RCC 7860 (cell line): ENCODE data around the gene LPIN3.
"Not testable (repeated sequence)": the region's sequence is repeated elsewhere in the genome, so short reads cannot be mapped to it uniquely, and the experiment has no call there.

Source experiments
- DNase-seq: peaks from one replicate; pipeline ENCODE4 v3.0.0-alpha.2; 2015; ENCODE audit warnings: low spot score
- FAIRE-seq: peaks from 2 replicates; lab custom pipeline; 2012; peaks lifted over from hg19 to GRCh38; lab: Jason Lieb, UNC

Gene LPIN3, protein sequence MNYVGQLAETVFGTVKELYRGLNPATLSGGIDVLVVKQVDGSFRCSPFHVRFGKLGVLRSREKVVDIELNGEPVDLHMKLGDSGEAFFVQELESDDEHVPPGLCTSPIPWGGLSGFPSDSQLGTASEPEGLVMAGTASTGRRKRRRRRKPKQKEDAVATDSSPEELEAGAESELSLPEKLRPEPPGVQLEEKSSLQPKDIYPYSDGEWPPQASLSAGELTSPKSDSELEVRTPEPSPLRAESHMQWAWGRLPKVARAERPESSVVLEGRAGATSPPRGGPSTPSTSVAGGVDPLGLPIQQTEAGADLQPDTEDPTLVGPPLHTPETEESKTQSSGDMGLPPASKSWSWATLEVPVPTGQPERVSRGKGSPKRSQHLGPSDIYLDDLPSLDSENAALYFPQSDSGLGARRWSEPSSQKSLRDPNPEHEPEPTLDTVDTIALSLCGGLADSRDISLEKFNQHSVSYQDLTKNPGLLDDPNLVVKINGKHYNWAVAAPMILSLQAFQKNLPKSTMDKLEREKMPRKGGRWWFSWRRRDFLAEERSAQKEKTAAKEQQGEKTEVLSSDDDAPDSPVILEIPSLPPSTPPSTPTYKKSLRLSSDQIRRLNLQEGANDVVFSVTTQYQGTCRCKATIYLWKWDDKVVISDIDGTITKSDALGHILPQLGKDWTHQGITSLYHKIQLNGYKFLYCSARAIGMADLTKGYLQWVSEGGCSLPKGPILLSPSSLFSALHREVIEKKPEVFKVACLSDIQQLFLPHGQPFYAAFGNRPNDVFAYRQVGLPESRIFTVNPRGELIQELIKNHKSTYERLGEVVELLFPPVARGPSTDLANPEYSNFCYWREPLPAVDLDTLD

DNA sequence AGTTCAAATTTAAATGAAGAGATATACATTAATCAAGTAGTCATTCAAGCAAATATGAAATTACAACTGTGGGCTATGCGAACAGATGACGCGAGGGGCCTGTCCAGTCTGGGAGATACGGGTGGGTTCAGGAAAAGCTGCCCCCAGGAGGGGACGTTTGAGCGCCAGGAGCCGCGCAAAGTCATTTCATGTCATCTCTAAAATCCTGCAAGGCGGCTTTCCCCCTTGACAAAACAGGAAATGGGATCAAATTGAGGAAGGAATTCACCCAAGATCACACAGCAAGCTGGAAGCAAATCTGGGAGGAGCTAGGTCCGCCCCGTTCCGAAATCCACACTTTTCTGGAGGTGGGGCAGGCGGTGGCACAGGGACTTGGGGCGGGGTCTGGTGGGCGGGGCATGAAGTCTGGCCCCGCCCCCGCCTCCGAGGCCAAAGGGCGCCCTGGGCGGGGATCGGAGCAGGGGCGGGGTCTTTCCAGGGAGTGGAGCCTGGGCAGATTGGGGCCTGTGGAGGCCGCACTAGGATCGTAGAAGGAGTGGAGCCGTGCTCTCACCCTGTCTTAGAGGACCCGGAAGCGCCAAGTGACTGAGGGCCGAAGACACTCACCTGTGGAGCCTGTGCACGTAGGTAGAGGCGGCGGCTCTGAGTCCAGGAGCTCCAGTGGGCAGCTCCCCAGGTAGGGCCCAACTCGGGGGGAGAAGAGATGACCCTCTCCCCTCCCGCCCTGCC is at the start of gene LPIN3:
Gene LPIN3 (plus strand): TSS at position 495 of the 729 bp plus-strand sequence. CDS start 4,983 bp downstream, outside the sequence.
- DNase-seq: peak; percentile 90
- FAIRE-seq: peak; percentile 90

DNA sequence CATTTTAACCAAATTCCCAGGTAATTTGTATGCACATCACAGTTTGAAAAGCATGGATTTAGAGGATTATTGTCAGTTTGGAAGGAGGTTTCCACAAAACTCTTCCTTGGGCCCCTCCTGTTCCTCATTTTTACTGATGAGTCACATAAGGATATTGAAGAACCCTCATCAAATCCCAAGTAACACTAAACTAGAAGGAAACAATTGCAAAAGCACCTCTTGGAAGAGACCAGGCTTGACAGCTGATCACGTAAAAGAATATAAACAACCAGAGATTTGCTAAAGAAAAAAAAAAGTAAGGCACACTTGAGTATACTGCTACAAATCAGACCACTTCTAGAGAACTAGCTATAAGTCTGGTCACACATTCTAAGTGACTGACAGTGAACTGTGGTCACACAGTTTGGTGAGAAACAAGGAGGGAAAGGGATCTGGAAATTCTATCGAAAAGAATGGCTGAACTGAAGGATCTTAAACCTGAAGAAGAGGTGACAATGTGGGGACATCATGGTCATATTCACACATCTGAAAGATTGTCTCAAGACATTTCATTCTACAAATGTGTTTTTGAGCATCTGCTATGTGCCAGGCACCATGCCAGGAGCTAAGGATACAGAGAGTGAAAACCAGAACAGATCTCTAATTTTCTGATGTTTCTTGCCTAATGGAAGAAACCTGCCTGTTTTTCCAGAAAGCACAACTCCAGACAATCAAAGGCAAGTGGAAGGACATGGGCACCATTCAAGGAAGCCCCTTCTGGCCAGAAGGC is 47.2 kb upstream of the LPIN3 start:
- DNase-seq (no peak), FAIRE-seq (no peak)

DNA sequence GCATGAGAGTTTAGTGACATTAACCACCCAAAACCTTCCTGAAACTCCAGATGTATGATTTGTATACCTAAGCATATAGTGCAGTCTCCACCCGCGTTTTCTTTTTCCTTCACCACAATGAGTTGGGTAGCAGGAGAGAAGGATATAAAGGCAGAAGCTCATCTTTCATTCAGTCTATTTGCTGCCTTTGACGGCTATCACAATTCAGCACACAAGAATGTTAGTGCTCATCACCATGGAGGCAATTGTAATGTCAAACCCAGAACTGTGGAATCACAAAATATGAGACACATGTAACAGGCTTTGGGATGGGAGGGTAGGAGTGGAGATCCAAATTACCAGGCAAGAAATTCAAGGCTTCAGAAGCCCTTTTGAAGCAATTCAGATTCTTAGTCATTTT is 40.7 kb upstream of the LPIN3 start:
- no peak for DNase-seq
- no peak for FAIRE-seq

DNA sequence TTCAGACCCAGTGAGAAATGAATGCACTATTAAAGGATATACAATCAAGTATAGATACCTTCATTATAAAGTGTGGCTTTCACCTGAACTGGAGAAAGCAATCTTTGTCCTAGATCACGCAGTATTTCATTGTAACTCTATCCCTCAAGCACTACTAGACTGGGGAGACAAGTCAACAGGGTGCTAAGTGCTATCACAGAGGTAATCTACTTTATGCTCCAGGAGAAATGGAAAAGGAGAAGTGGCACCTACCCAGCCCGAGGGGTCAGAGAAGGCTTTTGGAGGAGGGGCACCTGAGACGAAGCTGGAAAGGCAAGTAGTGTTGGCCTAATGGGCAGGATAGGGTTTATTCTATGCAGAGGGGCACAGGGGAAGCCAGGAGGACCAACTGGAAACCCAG is 40.2 kb upstream of the LPIN3 start:
- no peak for FAIRE-seq
- DNase-seq: no peak

DNA sequence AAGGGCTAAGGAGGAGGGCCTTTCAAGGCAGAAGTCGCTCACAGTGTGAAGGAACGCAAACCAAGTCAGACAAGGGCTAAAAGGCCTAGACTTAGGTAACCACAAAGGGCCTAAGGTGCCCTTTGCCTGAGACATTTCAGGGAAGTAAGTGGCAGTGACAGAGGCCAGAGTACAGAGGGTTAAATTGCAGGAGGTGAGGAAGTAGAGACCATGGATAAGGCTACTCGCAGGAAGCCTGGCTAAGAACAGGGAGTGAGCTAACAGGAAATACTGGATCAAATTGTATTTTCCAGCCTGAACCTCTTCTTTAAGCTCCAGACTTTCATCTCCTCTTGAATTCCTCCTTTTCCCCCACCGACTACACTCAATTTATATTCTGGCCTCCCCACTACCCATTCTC is 39.7 kb upstream of the LPIN3 start:
- no peak for DNase-seq
- no peak for FAIRE-seq

DNA sequence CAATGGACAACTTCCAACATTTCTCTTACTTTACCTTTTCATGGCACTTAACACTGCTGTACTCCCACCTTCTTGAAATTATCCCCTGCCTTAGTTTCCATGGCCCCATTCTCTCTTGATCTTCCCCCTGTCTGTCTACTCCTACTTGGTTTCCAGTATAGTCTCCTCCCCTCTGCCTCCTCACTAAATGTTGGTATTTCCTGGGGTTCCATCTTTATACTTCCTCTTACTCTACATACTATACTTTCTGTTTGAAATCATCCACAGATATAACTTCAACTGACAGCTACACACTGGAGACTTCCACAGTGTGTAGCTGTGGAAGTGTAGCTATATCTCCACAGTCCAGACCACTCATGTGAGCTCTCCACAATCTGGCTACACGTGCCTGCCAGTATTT is 36.6 kb upstream of the LPIN3 start:
- DNase-seq (no peak), FAIRE-seq (no peak)

DNA sequence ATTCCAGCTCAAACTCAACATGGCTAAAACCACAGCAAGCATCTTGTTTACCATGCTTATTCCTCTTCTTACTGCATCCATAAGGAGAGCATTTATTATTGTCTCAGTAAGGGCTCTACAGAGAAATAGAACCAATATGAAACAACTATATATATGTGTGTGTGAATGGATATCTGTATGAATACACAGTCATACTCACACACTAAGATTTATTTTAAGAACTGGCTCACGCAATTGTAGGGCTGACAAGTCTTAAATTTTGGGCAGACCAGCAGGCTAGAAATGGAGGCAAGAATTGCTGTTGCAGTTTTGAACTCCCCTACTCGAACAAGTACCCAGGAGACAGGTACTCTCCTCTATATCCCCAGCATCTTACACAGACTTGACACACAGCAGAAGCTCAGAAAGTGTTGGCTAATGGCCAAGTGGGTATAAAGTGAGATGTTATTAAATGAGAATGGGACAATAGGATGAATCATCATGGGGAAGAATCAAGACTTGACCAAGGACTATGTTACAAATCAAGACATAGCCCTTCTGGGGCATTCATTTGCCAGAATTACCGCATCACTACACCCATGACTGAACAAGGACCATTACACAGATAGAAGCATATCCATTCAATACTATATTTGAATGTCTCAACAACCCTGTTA is 36.1 kb upstream of the LPIN3 start:
- FAIRE-seq (no peak), DNase-seq (peak; percentile 27)

DNA sequence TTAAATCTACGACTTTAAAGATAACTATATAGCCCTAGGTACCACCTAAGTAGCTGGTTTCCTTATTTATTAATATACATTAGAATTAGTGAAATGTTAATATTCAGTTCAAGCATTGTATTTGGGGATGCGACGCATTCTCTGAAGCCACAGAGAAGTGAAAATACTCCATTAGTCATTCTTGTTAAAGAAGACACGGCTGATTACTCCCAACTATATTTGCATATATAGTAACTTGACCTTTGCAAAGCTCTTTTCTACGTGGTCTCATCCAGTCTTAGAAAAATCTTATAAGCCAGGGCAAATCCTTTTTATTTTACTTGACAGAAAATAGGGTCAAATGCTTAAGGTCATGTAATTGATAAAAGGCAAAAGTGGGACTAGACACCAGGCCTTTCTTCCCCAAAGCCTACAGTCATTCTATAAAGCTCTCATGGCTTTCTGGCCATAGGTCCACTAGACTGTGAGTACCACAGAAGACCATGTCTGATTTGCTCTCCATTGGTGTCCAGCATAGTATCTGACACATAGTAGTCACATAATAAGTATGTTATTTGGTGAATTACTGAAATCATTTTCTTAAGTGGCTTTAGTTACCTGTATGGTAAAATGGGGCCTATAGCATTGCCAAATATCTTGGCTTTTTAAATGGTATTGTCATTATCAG is 34.4 kb upstream of the LPIN3 start:
- DNase-seq (no peak), FAIRE-seq (no peak)

DNA sequence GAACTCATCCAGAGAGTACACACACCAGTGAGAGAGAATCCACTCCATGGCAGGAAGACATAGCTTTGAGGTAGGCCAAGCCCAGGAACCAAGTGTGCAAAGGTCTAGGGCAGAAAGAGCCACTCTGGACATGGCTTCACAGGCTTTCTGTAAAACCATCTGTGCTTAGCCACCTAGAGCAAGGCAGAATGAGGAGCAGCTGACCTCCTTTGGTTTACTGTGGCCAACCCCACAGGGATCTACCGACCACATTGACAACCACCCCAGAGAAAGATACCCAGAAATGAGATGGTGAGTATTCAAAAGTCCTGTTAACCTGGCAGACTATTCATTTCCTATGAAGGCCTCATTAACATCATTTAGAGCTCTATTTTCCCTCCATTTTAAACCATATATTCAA is 33.6 kb upstream of the LPIN3 start:
- FAIRE-seq (no peak), DNase-seq (no peak)

DNA sequence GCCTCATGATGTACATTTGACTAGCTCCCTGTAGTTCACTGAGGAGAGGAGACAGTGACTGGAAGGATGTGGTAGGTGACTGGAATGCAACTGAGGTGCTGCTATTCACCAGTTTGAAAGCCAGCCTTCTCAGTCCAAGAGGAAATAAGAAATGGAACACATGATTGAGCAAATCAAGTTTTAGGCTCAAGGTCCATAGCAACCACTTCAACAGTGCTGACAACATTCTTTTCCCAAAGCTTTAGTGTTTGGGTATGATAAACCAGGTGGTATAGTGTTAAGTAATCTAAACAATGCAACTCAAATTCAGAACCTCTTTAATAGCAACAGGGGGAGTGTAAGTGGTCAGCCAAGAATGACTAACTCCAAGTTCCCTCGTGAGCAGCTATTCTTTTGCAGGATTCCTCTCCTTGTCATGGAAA is 32.3 kb upstream of the LPIN3 start:
- DNase-seq: peak; percentile 91

DNA sequence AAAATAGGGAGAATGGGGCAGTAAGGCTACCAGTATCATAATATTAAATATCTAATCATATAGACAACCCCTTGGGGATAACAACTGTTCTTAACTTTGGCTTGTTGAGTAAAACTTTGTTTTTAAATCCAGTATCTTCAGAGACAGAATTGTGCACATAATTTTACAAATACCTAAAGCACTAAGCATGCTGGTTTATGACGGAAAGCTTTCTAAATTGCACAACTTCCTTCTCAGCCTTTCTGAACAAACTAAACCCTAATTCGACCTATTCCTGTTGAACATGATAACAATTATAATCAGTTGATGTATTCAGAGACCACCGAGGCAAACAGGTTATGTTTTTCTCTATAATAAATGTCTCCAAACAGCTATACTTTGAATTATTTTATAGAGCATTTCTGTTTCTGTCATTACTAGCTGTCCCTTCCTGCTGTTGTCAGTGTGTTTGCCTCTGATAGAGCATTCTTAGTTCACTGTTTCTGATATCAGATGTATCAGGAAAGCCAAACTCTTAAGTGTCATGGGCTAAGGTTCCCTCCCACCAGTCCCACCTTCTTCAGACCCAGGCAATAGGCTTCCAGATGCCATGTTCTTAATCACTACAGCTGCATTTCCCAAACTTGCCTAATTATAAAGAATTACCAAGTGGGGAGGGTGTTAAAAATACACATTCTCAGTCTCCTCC is 31.8 kb upstream of the LPIN3 start:
- DNase-seq: no peak
- no peak for FAIRE-seq

More for the DNA sequence above, 32.3 kb upstream of the LPIN3 start:
- peak; percentile 81 for FAIRE-seq

DNA sequence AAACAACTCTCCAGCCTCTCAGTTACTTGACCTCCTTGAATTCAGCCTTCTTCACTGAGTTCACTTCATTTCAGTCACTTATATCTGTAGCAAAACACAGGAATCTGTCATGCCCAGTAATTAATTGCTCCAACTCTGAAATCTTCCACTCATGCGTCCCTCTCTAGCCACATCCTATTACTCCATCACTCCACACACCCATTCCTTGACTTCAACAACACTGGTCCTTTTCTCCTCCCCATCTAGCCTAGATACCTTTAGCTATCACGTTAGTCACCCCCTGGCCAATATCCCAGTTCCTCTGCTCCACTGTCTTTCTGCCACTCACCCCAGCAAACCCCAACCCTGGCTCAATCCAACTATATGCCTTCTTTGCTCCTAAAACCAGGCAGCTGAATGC is 30.8 kb upstream of the LPIN3 start:
- peak; percentile 78 for FAIRE-seq
- DNase-seq: peak; percentile 81

DNA sequence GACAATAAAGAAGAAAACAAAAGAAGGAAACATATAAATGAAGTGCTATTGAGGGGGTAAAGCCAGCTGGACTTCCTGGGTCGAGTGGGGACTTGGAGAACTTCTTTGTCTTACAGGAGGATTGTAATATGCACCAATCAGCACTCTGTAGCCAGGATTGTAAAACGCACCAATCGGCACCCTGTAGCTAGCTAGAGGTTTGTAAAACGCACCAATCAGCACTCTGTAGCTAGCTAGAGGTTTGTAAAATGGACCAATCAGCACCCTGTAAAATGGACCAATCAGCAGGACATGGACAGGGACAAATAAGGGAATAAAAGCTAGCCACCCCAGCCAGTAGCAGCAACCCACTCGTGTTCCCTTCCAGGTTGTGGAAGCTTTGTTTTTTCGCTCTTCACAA is 28.6 kb upstream of the LPIN3 start:
- FAIRE-seq, DNase-seq: not testable (repeated sequence)

DNA sequence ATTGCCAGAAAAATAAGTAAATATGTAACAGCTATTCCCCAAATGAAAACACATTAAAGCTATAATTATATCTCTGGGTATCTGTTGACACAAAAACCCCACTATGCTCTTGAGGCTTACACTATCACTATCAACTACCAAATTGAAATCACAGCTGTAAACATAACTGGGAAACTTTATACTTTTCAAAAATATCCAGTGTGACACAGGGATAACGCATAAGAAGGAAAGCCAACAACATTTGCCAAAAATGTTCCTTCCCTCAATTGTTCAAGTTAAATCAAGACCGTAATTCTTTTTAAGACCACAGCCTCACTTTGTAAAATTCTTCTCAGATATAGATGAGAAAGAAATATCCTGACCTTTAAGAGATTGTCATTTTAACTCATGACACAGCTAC is 26.2 kb upstream of the LPIN3 start:
- DNase-seq (no peak), FAIRE-seq (no peak)

DNA sequence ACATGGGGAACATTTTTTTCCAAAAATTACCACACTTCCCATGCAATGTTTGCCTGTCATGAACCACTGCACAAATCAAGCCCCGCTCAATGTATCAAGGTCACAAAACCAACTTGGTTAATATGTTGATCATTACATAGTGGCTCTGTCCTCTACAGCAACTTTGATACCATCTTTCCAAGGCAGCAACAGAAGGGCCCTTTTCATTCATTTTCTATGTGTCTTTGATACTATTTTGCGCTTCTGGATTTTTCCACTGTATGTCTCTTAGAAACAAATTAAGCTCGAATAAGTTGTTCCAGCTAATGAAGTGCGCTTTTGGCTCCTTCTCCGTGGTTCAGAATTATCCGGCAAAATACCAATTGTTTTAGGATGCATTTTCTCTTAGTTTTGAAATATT is 24.6 kb upstream of the LPIN3 start:
- DNase-seq (peak; percentile 21), FAIRE-seq (peak; percentile 87)

DNA sequence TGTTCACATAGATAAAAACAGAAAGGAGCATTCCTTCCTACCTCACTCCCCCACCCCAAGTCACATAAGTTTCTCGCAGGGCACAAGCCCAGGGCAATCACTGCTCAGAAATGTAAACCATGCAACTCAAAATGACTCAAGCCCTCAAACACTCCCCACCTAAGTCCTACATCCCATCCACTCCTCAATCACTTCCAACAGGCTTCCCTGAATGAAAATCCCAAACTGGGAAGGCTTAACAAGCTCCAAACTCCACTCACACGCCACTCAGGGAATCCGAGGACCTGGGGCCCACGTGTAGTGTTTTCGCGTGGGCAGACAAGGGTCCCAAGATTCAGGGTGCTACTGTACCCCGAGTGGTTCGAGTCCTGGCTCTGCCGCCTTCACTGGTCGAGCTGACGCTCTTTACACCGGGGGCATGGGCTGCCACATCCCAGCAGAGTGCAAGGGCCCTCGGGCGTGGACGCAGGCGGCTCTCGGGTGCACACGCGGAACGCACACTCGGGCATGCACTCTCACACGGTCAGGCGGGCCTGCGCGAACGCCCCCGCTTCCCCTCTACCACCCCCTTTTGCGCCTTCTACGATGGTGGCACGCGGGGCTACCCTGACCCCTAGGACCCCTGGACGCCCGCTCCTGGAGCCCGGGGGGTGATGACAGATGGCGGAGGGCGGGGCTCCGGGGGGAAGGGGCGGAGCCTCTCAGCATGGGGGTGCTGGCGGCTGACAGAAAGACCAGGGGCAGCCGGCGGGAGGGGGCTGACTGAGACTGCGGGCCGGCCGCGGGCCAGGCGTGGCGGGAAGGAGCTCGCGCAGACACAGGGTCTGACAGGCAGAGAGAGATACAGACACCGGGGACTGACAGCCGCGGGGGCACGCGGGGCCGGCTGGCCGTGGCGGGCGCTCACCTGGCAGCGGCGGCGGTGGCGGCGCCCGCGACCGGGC is 23.7 kb upstream of the LPIN3 start:
- DNase-seq: peak; percentile 79
- peak; percentile 61 for FAIRE-seq

DNA sequence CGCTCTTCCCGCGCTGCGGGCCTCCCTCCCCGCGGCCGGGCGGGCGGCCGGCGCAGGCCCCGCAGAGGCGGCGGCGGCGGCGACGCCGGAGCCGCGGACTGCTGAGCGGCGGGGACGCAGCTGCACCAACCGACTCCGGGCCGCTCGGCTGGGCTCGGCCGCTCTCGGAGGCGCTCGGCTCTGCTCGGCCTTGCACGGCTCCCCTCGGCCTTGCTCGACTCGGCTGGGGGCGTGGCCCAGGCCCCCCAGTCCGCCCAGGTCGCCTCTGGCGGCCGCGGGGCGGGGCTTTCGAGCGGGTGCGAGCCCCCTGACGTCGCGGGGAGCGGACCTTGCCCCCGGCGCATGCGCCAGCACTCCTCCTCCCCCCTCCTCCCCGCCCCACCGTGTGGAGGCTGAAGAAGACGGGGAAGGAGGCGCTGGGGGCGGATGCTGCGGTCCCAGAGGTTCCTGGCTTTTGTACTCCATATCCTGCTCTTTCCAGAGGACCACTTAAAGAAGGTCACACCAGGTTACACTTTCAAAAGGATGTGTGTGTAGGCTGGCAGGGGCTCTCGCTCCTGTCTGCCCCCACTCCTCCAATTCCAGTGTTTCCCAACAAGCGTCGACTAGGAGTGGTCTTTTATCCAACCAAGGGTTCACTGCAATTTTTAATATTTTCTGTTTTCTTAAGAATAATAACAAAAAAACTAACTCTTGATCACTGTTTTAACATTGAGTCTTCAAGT is 22.9 kb upstream of the LPIN3 start, which contains the start of gene ZHX3:
Gene ZHX3 (minus strand): TSS at position 186 of the 725 bp plus-strand sequence. CDS start 112,815 bp downstream, outside the sequence.
- no peak for FAIRE-seq

More for the DNA sequence above, 22.9 kb upstream of the LPIN3 start, which contains the start of gene ZHX3:
- DNase-seq: peak; percentile 92
